Measurements from ENCODE around the gene PTPRN2.
"Not testable (repeated sequence)": the region's sequence is repeated elsewhere in the genome, so short reads cannot be mapped to it uniquely, and the experiment has no call there.

The PTPRN2 gene

DNA sequence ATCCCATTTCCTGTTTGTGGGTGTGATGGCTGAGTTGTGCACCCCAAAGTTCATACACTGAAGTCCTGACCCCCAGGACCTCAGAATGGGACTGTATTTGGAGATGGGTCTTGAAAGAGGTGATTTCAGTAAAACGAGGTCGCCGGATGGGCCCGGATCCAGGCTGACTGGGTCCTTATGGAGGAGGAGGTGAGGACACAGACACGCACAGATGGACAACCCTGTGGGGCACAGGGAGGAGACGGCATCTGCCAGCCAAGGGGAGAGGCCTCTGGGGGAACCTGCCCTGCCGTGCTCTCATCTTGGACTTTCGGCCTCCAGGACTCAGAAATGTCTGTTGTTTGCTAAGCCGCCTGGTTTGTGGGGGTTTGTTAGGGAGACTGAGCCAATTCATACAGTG, 61.1 kb downstream of the PTPRN2 start:
- Histone ChIP-seq H3K9ac (ENCODE audit: low read length) (no peak overlapping the region), H3K9me3 (ENCODE audit: low read length) (no peaks in the 10 kb centered on the region)

DNA sequence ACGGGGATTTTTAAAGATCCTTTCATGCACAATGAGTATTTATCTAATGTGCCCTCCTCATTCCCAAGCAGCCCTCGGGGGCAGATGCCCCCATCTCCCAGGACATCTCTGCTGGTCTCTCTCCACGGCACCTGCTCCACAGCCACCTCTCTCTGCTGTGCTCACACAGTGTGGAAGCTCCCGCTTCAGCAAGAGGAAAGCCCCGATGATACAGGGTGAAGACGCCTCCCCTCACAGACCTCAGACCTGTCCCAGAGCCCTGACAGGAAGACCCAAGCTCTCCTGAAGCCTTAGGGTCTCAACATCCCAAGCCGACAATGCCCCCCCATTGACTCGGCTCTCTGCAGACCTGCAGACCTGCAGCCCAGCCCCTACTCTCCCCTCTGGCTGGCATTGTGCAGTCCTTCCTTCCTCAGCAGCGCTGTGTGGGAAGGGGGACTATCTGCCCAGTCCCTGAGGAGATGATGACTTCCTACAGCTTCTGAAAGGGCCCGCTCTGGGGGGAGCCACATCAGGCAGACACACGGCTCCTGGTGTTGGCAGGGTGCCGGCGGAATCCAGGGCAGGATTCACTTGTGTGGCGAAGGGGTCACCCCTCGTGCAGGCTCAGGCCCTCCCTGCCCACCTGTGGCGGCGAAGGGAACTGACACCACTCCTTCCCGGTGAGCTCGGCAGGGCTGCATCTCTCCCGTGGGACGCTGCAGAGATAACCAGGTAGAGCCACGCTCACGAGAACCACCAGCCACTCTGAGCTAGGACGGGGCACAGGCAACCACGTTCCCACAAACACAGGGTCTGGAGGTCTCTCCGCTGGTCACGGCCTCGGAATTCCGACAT, 61.8 kb downstream of the PTPRN2 start:
- Histone ChIP-seq H3K9ac (ENCODE audit: low read length) (no peak overlapping the region), H3K27me3 (ENCODE audit: control insufficient read depth in 1 of 2, insufficient read depth in 2 of 2, low read length in 2 of 2) (no peaks in the 10 kb centered on the region), H3K36me3 (ENCODE audit: insufficient read depth, low read length) (no peaks in the 10 kb centered on the region), H3K9me3 (ENCODE audit: low read length) (no peaks in the 10 kb centered on the region), H3K4me1 (ENCODE audit: insufficient read depth, low read length) (no peaks in the 10 kb centered on the region), H3K4me3 (ENCODE audit: low read depth in 1 of 2, low read length in 2 of 2) (no peak overlapping the region), H3K27ac (ENCODE audit: low read depth, low read length) (no peak overlapping the region)

More for the DNA sequence above, 61.1 kb downstream of the PTPRN2 start:
- Histone ChIP-seq H3K4me3 (ENCODE audit: low read depth in 1 of 2, low read length in 2 of 2) (no peak overlapping the region), H3K27me3 (ENCODE audit: control insufficient read depth in 1 of 2, insufficient read depth in 2 of 2, low read length in 2 of 2) (no peaks in the 10 kb centered on the region), H3K27ac (ENCODE audit: low read depth, low read length) (no peak overlapping the region), H3K4me1 (ENCODE audit: insufficient read depth, low read length) (no peaks in the 10 kb centered on the region), H3K36me3 (ENCODE audit: insufficient read depth, low read length) (no peaks in the 10 kb centered on the region)

DNA sequence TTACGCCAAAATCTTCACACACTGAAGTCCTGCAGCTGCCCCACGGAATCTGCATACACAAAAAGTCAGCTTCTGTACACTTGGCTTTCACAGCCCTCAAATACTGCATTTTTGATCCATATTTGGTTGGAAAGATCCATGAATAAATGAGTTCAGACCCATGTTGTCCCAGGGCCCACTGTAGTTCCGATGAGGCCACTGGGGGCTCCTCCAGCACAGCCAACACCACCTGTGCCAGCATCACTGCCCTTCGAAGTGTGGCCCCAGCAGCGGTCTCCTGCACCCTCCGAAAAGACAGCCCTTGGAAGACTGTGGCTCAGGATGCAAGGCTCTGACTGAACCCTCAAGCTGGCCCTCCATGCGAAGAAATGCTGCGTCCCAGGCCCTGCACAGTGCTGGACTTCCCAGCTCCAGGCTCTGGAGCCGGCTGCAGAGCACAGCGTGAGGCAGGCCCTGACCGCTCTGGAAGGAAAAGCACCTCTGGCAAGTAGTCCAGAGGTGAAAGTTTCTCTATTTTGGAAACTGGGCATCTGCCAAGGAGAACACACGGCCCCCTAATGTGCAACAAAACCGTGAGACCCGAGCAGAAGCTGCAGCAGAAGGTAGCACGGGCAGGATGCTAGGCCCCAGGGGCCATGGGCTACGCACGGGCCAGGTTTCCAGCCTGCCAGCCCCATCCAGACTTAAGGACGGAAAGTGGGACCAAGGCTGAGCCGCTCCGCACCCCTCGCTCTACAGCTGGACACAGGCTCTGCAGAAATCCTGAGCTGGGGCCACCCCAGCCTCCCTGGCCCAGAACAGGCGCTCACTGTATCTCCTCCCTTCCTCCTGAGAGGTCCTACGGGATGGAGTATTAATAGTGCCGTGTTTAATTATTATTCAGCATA, 62.6 kb downstream of the PTPRN2 start:
- Histone ChIP-seq H3K9me3 (ENCODE audit: low read length) (no peaks in the 10 kb centered on the region), H3K4me1 (ENCODE audit: insufficient read depth, low read length) (no peaks in the 10 kb centered on the region), H3K27me3 (ENCODE audit: control insufficient read depth in 1 of 2, insufficient read depth in 2 of 2, low read length in 2 of 2) (no peaks in the 10 kb centered on the region), H3K27ac (ENCODE audit: low read depth, low read length) (no peak overlapping the region), H3K9ac (ENCODE audit: low read length) (no peak overlapping the region), H3K36me3 (ENCODE audit: insufficient read depth, low read length) (no peaks in the 10 kb centered on the region), H3K4me3 (ENCODE audit: low read depth in 1 of 2, low read length in 2 of 2) (no peak overlapping the region)

GRCh38 chr7:158524286-158524685, 63.3 kb downstream of the PTPRN2 start:
- H3K9me3 ChIP-seq (ENCODE audit: low read length); H3K36me3 ChIP-seq (ENCODE audit: insufficient read depth, low read length); H3K4me3 ChIP-seq (ENCODE audit: low read depth in 1 of 2, low read length in 2 of 2); H3K9ac ChIP-seq (ENCODE audit: low read length); H3K27ac ChIP-seq (ENCODE audit: low read depth, low read length); H3K4me1 ChIP-seq (ENCODE audit: insufficient read depth, low read length); H3K27me3 ChIP-seq (ENCODE audit: control insufficient read depth in 1 of 2, insufficient read depth in 2 of 2, low read length in 2 of 2): not testable (repeated sequence)

GRCh38 chr7:158523877-158524276, 63.7 kb downstream of the PTPRN2 start:
- H3K27ac ChIP-seq (ENCODE audit: low read depth, low read length); H3K9ac ChIP-seq (ENCODE audit: low read length); H3K9me3 ChIP-seq (ENCODE audit: low read length); H3K36me3 ChIP-seq (ENCODE audit: insufficient read depth, low read length); H3K27me3 ChIP-seq (ENCODE audit: control insufficient read depth in 1 of 2, insufficient read depth in 2 of 2, low read length in 2 of 2); H3K4me1 ChIP-seq (ENCODE audit: insufficient read depth, low read length); H3K4me3 ChIP-seq (ENCODE audit: low read depth in 1 of 2, low read length in 2 of 2): not testable (repeated sequence)

- H3K27me3 ChIP-seq (ENCODE audit: control insufficient read depth in 1 of 2, insufficient read depth in 2 of 2, low read length in 2 of 2); H3K27ac ChIP-seq (ENCODE audit: low read depth, low read length); H3K4me1 ChIP-seq (ENCODE audit: insufficient read depth, low read length); H3K4me3 ChIP-seq (ENCODE audit: low read depth in 1 of 2, low read length in 2 of 2); H3K36me3 ChIP-seq (ENCODE audit: insufficient read depth, low read length); H3K9ac ChIP-seq (ENCODE audit: low read length); H3K9me3 ChIP-seq (ENCODE audit: low read length): not testable (repeated sequence)
Measured at GRCh38 chr7:158523165-158523856, 64.3 kb downstream of the PTPRN2 start.

- not testable (repeated sequence) for H3K27me3 ChIP-seq (ENCODE audit: control insufficient read depth in 1 of 2, insufficient read depth in 2 of 2, low read length in 2 of 2); H3K4me1 ChIP-seq (ENCODE audit: insufficient read depth, low read length)
Measured at GRCh38 chr7:158521795-158522194, 65.8 kb downstream of the PTPRN2 start.

GRCh38 chr7:158520825-158521224, 66.8 kb downstream of the PTPRN2 start:
- H3K9ac ChIP-seq (ENCODE audit: low read length): no peak overlapping the region
- no peak overlapping the region for H3K27ac ChIP-seq (ENCODE audit: low read depth, low read length)
- no peak overlapping the region for H3K4me3 ChIP-seq (ENCODE audit: low read depth in 1 of 2, low read length in 2 of 2)
- no peaks in the 10 kb centered on the region for H3K9me3 ChIP-seq (ENCODE audit: low read length)
- H3K27me3 ChIP-seq (ENCODE audit: control insufficient read depth in 1 of 2, insufficient read depth in 2 of 2, low read length in 2 of 2): no peaks in the 10 kb centered on the region
- no peaks in the 10 kb centered on the region for H3K36me3 ChIP-seq (ENCODE audit: insufficient read depth, low read length)
- no peaks in the 10 kb centered on the region for H3K4me1 ChIP-seq (ENCODE audit: insufficient read depth, low read length)

More at GRCh38 chr7:158521795-158522194, 65.8 kb downstream of the PTPRN2 start:
- not testable (repeated sequence) for H3K36me3 ChIP-seq (ENCODE audit: insufficient read depth, low read length); H3K4me3 ChIP-seq (ENCODE audit: low read depth in 1 of 2, low read length in 2 of 2); H3K9me3 ChIP-seq (ENCODE audit: low read length); H3K27ac ChIP-seq (ENCODE audit: low read depth, low read length); H3K9ac ChIP-seq (ENCODE audit: low read length)

DNA sequence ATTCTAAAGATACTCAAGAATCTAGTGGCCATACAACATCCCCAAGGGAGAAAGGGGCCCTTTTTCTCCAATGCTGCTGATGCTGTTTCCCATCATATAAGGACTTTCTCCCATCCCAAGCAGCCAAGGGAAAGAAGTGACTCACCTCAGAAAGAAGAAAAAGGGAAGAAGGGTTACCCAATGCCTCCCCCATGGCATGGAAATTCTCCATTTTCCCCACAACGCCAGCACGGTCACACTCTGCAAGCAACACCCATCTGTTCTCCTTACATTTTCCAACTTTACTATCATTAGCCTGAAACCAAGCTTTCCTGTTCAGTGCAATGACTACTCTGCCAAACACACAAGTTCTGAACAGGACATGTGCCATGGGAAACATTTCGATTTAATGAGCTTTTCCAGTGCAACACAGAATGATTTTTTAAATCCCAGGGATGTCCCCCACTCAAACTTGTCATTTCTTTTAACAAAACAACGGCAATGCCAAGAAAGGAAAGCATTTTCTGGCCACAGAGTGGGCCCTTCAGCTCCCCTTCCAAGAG, 67.9 kb downstream of the PTPRN2 start:
- Histone ChIP-seq H3K4me3 (ENCODE audit: low read depth in 1 of 2, low read length in 2 of 2) (no peak overlapping the region), H3K4me1 (ENCODE audit: insufficient read depth, low read length) (no peaks in the 10 kb centered on the region), H3K9me3 (ENCODE audit: low read length) (no peaks in the 10 kb centered on the region), H3K27ac (ENCODE audit: low read depth, low read length) (no peak overlapping the region), H3K9ac (ENCODE audit: low read length) (no peak overlapping the region), H3K36me3 (ENCODE audit: insufficient read depth, low read length) (no peaks in the 10 kb centered on the region), H3K27me3 (ENCODE audit: control insufficient read depth in 1 of 2, insufficient read depth in 2 of 2, low read length in 2 of 2) (no peaks in the 10 kb centered on the region)

GRCh38 chr7:158518980-158519632, 68.5 kb downstream of the PTPRN2 start:
- Histone ChIP-seq H3K36me3 (ENCODE audit: insufficient read depth, low read length) (no peaks in the 10 kb centered on the region), H3K4me3 (ENCODE audit: low read depth in 1 of 2, low read length in 2 of 2) (no peak overlapping the region), H3K4me1 (ENCODE audit: insufficient read depth, low read length) (no peaks in the 10 kb centered on the region), H3K27me3 (ENCODE audit: control insufficient read depth in 1 of 2, insufficient read depth in 2 of 2, low read length in 2 of 2) (no peaks in the 10 kb centered on the region), H3K9me3 (ENCODE audit: low read length) (no peaks in the 10 kb centered on the region), H3K27ac (ENCODE audit: low read depth, low read length) (no peak overlapping the region), H3K9ac (ENCODE audit: low read length) (no peak overlapping the region)

- Histone ChIP-seq H3K27me3 (ENCODE audit: control insufficient read depth in 1 of 2, insufficient read depth in 2 of 2, low read length in 2 of 2) (no peaks in the 10 kb centered on the region), H3K4me1 (ENCODE audit: insufficient read depth, low read length) (no peaks in the 10 kb centered on the region), H3K9me3 (ENCODE audit: low read length) (peaks cover under 1% of the 10 kb centered on the region), H3K36me3 (ENCODE audit: insufficient read depth, low read length) (no peaks in the 10 kb centered on the region), H3K9ac (ENCODE audit: low read length) (no peak overlapping the region), H3K4me3 (ENCODE audit: low read depth in 1 of 2, low read length in 2 of 2) (no peak overlapping the region), H3K27ac (ENCODE audit: low read depth, low read length) (no peak overlapping the region)
Measured at GRCh38 chr7:158517571-158517970, 70.1 kb downstream of the PTPRN2 start.

Measured in muscle layer of colon (tissue), 2 donors.